HCT116 (cell line): Measurements from ENCODE around the gene BEND7. TPM values are rescaled to one million over a fixed set of nuclear protein-coding genes. Genes with fewer than 3 reads are reported as not detected.

ENCODE experiments used
- ATAC-seq: fragments of 200-7000 bp; cut with Tn5 transposase; 2 replicates; pipeline ENCODE4 v1.9.1; 2020; ENCODE audit warnings: mild to moderate bottlenecking, moderate library complexity
- BruUV-seq: library from RNA; stranded (reverse); fragments of 400-500 nt; replicated peaks from 2 replicates; lab custom pipeline; 2021; lab: Mats Ljungman, UMichigan
- CTCF ChIA-PET: fragments of 300-600 bp; sonication (Branson Sonifier 250); formaldehyde crosslinking; loops from one replicate; lab custom pipeline; 2021; ENCODE audit warnings: antibody characterized with exemption; lab: Charles Lee
- POLR2A ChIA-PET: fragments of 300-600, 350-600 bp; sonication (Branson Sonifier 250); formaldehyde crosslinking; loops from one replicate; lab custom pipeline; 2021; ENCODE audit warnings: antibody characterized with exemption; lab: Charles Lee
- RAD21 ChIA-PET, 2 experiments: fragments of 300-600 bp; sonication (Branson Sonifier 250); formaldehyde crosslinking; loops; one replicate each; lab custom pipeline; 2023; ENCODE audit warnings: low total read pairs in 2 of 2; ENCODE audit not compliant: uncharacterized antibody in 2 of 2, unreplicated experiment in 2 of 2, low non-redundant PET in 1 of 2; lab: Charles Lee
- DNase-seq: peaks from one replicate; pipeline ENCODE4 v3.0.0-alpha.2; 2010; ENCODE audit warnings: low read depth, low spot score
- H2AFZ ChIP-seq: fragments of 200-600 bp; shearing (Covaris generic), sonication (generic); 2 replicates; pipeline ENCODE4 v1.6.1; 2017; ENCODE audit warnings: low read depth, mixed run types, mixed read lengths, antibody characterized with exemption, low read length; ENCODE audit not compliant: poor library complexity, severe bottlenecking
- H3K27ac ChIP-seq: 2 replicates; pipeline ENCODE4 v1.5.1; 2012; ENCODE audit warnings: low read depth, low read length
- H3K27me3 ChIP-seq: fragments of 200-600 bp; sonication (generic); 2 replicates; pipeline ENCODE4 v1.6.1; 2016; ENCODE audit warnings: mixed run types, low read length, mixed read lengths; ENCODE audit not compliant: insufficient read depth
- H3K36me3 ChIP-seq, 2 experiments: fragments of 200-500 bp in 1 of 2; fragments of 200-600 bp in 1 of 2; sonication (Bioruptor generic) in 1 of 2; sonication (generic) in 1 of 2; 2 replicates each; pipeline versions ENCODE4 v1.5.1 to v1.6.1; 2014 to 2016; ENCODE audit warnings: low read length in 2 of 2, inconsistent platforms in 1 of 2, mixed read lengths in 1 of 2, mixed run types in 1 of 2; ENCODE audit not compliant: insufficient read depth in 2 of 2, control insufficient read depth in 1 of 2
- H3K4me1 ChIP-seq, 2 experiments: fragments of 200-600 bp in 1 of 2; sonication (generic) in 1 of 2; 2 replicates each; pipeline versions ENCODE4 v1.5.1 to v1.6.1; 2012 to 2017; ENCODE audit warnings: low read length in 2 of 2, inconsistent platforms in 1 of 2, mild to moderate bottlenecking in 1 of 2, mixed read lengths in 1 of 2, mixed run types in 1 of 2, moderate library complexity in 1 of 2; ENCODE audit not compliant: insufficient read depth in 2 of 2, control insufficient read depth in 1 of 2
- H3K4me2 ChIP-seq: fragments of 200-600 bp; sonication (generic); 2 replicates; pipeline ENCODE4 v1.6.1; 2017; ENCODE audit warnings: mixed run types, low read length, mixed read lengths
- H3K4me3 ChIP-seq, 2 experiments: fragments of 200-600 bp in 1 of 2; sonication (generic) in 1 of 2; replicated peaks in 1 of 2; 2 replicates each; pipeline ENCODE4 v1.5.1; 2011 to 2016; ENCODE audit warnings: low read length in 2 of 2, control low read depth in 1 of 2, low read depth in 1 of 2, mild to moderate bottlenecking in 1 of 2, mixed read lengths in 1 of 2, mixed run types in 1 of 2
- H3K79me2 ChIP-seq: fragments of 200-600 bp; sonication (generic); 2 replicates; pipeline ENCODE4 v1.6.1; 2017; ENCODE audit warnings: mild to moderate bottlenecking, mixed run types, low read length, moderate library complexity, mixed read lengths; ENCODE audit not compliant: insufficient read depth
- H3K9ac ChIP-seq: fragments of 200-600 bp; sonication (generic); 2 replicates; pipeline ENCODE4 v1.6.1; 2016; ENCODE audit warnings: low read length, mixed read lengths
- H3K9me2 ChIP-seq: fragments of 200-600 bp; sonication (generic), shearing (Covaris generic); 2 replicates; pipeline ENCODE4 v1.6.1; 2017; ENCODE audit warnings: mixed run types, mild to moderate bottlenecking, moderate library complexity; ENCODE audit not compliant: insufficient read depth
- H3K9me3 ChIP-seq, 2 experiments: fragments of 200-500 bp in 1 of 2; fragments of 200-600 bp in 1 of 2; sonication (Bioruptor generic) in 1 of 2; sonication (generic) in 1 of 2; 2 replicates each; pipeline ENCODE4 v1.6.1; 2014 to 2017; ENCODE audit warnings: low read length in 2 of 2, mixed read lengths in 2 of 2, inconsistent platforms in 1 of 2, low read depth in 1 of 2, mild to moderate bottlenecking in 1 of 2, mixed run types in 1 of 2, moderate library complexity in 1 of 2; ENCODE audit not compliant: control insufficient read depth in 1 of 2, insufficient read depth in 1 of 2
- H4K20me1 ChIP-seq: fragments of 200-600 bp; sonication (generic), shearing (Covaris generic); 2 replicates; pipeline ENCODE4 v1.6.1; 2017; ENCODE audit warnings: mixed run types, mild to moderate bottlenecking, moderate library complexity; ENCODE audit not compliant: insufficient read depth
- ATF3 ChIP-seq: IDR thresholded peaks from 2 replicates; pipeline ENCODE4 v1.6.1; 2012
- CBX3 ChIP-seq: IDR thresholded peaks from 2 replicates; pipeline ENCODE4 v1.6.1; 2012; ENCODE audit warnings: low read depth
- CEBPB ChIP-seq: IDR thresholded peaks from 2 replicates; pipeline ENCODE4 v1.6.1; 2012; ENCODE audit warnings: low read depth
- CTCF ChIP-seq, 3 experiments: fragments of 200-600 bp in 1 of 3; sonication (generic) in 1 of 3; IDR thresholded peaks in 2 of 3; conservative IDR thresholded peaks in 1 of 3; 2 replicates each; pipeline ENCODE4 v1.5.1; 2012 to 2017; ENCODE audit warnings: low read depth in 2 of 3, low read length in 2 of 3, antibody characterized with exemption in 1 of 3, borderline replicate concordance in 1 of 3, control low read depth in 1 of 3, mild to moderate bottlenecking in 1 of 3, mixed read lengths in 1 of 3, mixed run types in 1 of 3, moderate library complexity in 1 of 3; ENCODE audit not compliant: insufficient read depth in 1 of 3
- EGR1 ChIP-seq: IDR thresholded peaks from 2 replicates; pipeline ENCODE4 v1.6.1; 2012; ENCODE audit warnings: low read depth
- ELF1 ChIP-seq: IDR thresholded peaks from 2 replicates; pipeline ENCODE4 v1.6.1; 2012; ENCODE audit warnings: low read depth, borderline replicate concordance
- EZH2phosphoT487 ChIP-seq: fragments of 200-600 bp; IDR thresholded peaks from 2 replicates; pipeline ENCODE4 v1.6.1; 2018; ENCODE audit warnings: antibody characterized with exemption, borderline replicate concordance
- FOSL1 ChIP-seq: IDR thresholded peaks from 2 replicates; pipeline ENCODE4 v1.6.1; 2012; ENCODE audit warnings: low read depth
- POLR2A ChIP-seq: IDR thresholded peaks from 2 replicates; pipeline ENCODE4 v1.7.0; 2011; ENCODE audit warnings: borderline replicate concordance; ENCODE audit not compliant: insufficient read depth, insufficient read length; ENCODE audit errors: extremely low read depth
- POLR2AphosphoS5 ChIP-seq: IDR thresholded peaks from 2 replicates; pipeline ENCODE4 v1.6.1; 2011; ENCODE audit warnings: mild to moderate bottlenecking, low read depth, low read length, moderate library complexity
- RAD21 ChIP-seq: IDR thresholded peaks from 2 replicates; pipeline ENCODE4 v1.6.1; 2012; ENCODE audit warnings: low read depth, mild to moderate bottlenecking
- REST ChIP-seq: IDR thresholded peaks from 2 replicates; pipeline ENCODE4 v1.6.1; 2012; ENCODE audit warnings: low read depth
- SP1 ChIP-seq: IDR thresholded peaks from 2 replicates; pipeline ENCODE4 v1.6.1; 2012; ENCODE audit warnings: low read depth
- TCF7L2 ChIP-seq: IDR thresholded peaks from 2 replicates; pipeline ENCODE4 v1.7.0; 2011; ENCODE audit warnings: borderline replicate concordance, inconsistent platforms; ENCODE audit not compliant: insufficient read depth, insufficient read length; ENCODE audit errors: extremely low read depth
- YY1 ChIP-seq: IDR thresholded peaks from 2 replicates; pipeline ENCODE4 v1.6.1; 2011; ENCODE audit warnings: low read length, low read depth, moderate library complexity, mild to moderate bottlenecking; ENCODE audit not compliant: insufficient replicate concordance; ENCODE audit errors: extremely low read depth
- intact Hi-C: fragments of 100-400 bp; cut with micrococcal nuclease; formaldehyde crosslinking; loops from 2 replicates; pipeline ENCODE4 v1.10.0; 2022
- total RNA-seq: library from RNA; stranded (reverse); gene quantifications from one replicate; pipeline ENCODE4 v1.2.1, GENCODE V29; 2021; ENCODE audit not compliant: unreplicated experiment
- TF ChIP-seq, protein P1 (sequence below): IDR thresholded peaks from 2 replicates; pipeline ENCODE4 v1.6.1; 2012

BEND7 gene
- total RNA-seq, 1 experiment from 2014 or later, result 13.8 TPM

DNA sequence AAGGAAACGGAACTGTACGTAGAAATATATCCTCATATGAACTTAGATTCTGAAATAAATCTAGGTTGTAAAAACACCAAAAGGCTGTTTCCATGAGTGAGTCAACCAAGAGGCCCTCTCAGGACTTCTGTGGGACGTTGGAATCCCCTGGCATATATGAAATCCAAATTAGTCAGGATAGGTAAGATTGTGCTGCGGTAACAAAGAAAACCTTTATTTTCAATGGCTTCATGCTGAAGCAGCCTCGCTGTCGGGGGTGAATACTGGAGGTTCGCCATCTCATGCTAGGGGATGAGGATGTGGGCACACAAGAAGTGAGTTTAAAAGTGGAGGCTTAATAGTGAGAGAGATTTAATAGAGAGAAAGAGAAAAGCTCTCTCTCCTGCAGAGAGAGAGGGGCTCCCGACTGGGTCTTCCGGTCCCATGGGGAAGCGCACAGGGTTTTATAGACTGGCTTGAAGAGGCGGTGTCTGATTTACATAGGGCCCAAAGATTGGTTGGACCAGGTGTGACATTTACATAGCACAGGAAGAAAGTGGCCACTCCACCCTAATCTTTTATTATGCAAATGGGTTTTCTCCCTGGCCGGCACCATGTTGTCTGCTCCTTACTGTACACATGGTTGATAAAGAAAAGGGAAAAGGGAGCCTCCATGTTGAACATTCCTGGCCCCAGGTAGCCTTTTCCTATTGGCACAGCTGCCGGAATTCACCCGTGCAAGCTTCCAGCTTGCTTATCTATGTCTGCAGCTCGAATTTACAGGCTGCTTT is 128.4 kb downstream of the BEND7 start:
- H3K4me3 ChIP-seq, result no peak overlapping the region
- no peak overlapping the region for H2AFZ ChIP-seq
- no peaks in the 10 kb centered on the region for H3K36me3 ChIP-seq
- no peak overlapping the region for H3K9ac ChIP-seq
- CTCF ChIA-PET, result no interaction called here
- POLR2A ChIA-PET, result no interaction called here
- BruUV-seq, result no TSS peak
- H3K9me2 ChIP-seq, result no peaks in the 10 kb centered on the region
- H3K4me2 ChIP-seq, result no peak overlapping the region
- intact Hi-C loops, result no loop called here
- no peak overlapping the region for H3K27ac ChIP-seq
- no peaks in the 10 kb centered on the region for H3K27me3 ChIP-seq
- H3K4me1 ChIP-seq, result peaks cover 0 to 5% of the 10 kb centered on the region in 2 experiments; a peak in 1 of 4 replicates
- TF ChIP-seq EGR1, result no peak
- TF ChIP-seq POLR2AphosphoS5, result no peak
- no peak for TF ChIP-seq SP1
- TF ChIP-seq ATF3, result no peak
- TF ChIP-seq, protein P1, sequence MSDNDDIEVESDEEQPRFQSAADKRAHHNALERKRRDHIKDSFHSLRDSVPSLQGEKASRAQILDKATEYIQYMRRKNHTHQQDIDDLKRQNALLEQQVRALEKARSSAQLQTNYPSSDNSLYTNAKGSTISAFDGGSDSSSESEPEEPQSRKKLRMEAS, result no peak
- no peak for TF ChIP-seq RAD21
- no peak for TF ChIP-seq FOSL1
- no peak for TF ChIP-seq CTCF (IDR thresholded peaks at IDR 0.05 in 2 of 3, conservative IDR thresholded peaks at IDR 0.05 in 1 of 3; ENCODE audit: borderline replicate concordance in 1 of 3, insufficient read depth in 1 of 3, low read depth in 2 of 3, low read length in 2 of 3)
- no peak for TF ChIP-seq REST
- no peak for TF ChIP-seq ELF1
- TF ChIP-seq TCF7L2, result no peak
- TF ChIP-seq CBX3, result no peak
- TF ChIP-seq EZH2phosphoT487, result no peak
- TF ChIP-seq POLR2A, result no peak
- no peak for TF ChIP-seq CEBPB
- no peak for TF ChIP-seq YY1
- H3K9me3 ChIP-seq, result 0 out of 4 replicates have a peak, but pooled peaks cover 0 to 6% of the 10 kb centered on the region in 2 experiments
- ATAC-seq, result no peak
- no peak for DNase-seq
- H4K20me1 ChIP-seq, result no peaks in the 10 kb centered on the region
- H3K79me2 ChIP-seq, result no peaks in the 10 kb centered on the region
- RAD21 ChIA-PET, result no interaction called here
